22Rv1 (cell line): ENCODE data around the gene LENG9.

Experiments used
- H3K27ac ChIP-seq: fragments of 450-650 bp; 2 replicates; pipeline ENCODE4 v1.5.1; 2017
- ZFX ChIP-seq: fragments of 450-650 bp; IDR thresholded peaks from 2 replicates; pipeline ENCODE4 v1.6.1; 2017; ENCODE audit warnings: antibody characterized with exemption, borderline replicate concordance
- TF ChIP-seq, protein P1 (sequence below): fragments of 450-650 bp; IDR thresholded peaks from 2 replicates; pipeline ENCODE4 v1.5.1; 2017; ENCODE audit warnings: mild to moderate bottlenecking

The LENG9 gene

GRCh38 chr19:54459282-54460229 lies 4.0 kb downstream of the LENG9 start:
- TF ChIP-seq, protein P1, sequence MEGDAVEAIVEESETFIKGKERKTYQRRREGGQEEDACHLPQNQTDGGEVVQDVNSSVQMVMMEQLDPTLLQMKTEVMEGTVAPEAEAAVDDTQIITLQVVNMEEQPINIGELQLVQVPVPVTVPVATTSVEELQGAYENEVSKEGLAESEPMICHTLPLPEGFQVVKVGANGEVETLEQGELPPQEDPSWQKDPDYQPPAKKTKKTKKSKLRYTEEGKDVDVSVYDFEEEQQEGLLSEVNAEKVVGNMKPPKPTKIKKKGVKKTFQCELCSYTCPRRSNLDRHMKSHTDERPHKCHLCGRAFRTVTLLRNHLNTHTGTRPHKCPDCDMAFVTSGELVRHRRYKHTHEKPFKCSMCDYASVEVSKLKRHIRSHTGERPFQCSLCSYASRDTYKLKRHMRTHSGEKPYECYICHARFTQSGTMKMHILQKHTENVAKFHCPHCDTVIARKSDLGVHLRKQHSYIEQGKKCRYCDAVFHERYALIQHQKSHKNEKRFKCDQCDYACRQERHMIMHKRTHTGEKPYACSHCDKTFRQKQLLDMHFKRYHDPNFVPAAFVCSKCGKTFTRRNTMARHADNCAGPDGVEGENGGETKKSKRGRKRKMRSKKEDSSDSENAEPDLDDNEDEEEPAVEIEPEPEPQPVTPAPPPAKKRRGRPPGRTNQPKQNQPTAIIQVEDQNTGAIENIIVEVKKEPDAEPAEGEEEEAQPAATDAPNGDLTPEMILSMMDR: no peak
- TF ChIP-seq ZFX: no peak
- no peak overlapping the region for H3K27ac ChIP-seq

DNA sequence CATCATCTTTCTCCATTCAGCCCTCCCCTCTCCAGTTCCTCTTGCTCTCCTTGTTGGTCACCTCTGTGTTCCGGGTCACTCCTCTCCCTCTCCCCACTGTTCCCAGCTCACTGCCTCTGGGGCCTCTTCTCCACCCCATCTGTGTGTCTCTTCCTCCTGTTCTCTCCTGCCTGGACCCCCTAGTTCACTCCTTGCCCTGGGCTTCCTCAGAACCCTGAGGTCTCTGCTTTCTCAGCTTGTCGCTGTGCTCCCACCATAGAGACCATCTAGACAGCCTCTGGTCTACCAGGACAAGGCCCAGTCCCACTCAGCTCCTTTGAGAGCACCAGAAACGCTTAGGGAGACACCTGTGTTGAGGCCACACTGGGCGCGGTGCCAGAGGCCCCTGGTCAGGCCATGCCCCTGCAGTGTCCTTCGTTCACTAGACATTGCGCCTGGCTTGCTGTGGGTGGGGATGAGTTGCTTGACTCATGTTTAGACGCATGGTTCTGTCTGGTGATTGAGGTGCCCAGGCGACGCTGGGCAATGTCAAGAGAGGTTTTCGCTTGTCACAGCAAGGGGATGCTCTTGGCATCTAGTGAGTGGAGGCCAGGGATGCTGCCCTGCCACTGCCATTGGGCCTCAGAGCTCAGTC lies 4.8 kb downstream of the LENG9 start:
- H3K27ac ChIP-seq: no peak overlapping the region
- TF ChIP-seq, protein P1: no peak
- TF ChIP-seq ZFX: no peak

- TF ChIP-seq, protein P1: no peak
- TF ChIP-seq ZFX: no peak
- no peak overlapping the region for H3K27ac ChIP-seq
Observed at GRCh38 chr19:54457773-54458647, 5.6 kb downstream of the LENG9 start.

- H3K27ac ChIP-seq: no peak overlapping the region
- TF ChIP-seq, protein P1: no peak
- TF ChIP-seq ZFX: no peak
Observed at GRCh38 chr19:54456423-54457373, 6.9 kb downstream of the LENG9 start.

DNA sequence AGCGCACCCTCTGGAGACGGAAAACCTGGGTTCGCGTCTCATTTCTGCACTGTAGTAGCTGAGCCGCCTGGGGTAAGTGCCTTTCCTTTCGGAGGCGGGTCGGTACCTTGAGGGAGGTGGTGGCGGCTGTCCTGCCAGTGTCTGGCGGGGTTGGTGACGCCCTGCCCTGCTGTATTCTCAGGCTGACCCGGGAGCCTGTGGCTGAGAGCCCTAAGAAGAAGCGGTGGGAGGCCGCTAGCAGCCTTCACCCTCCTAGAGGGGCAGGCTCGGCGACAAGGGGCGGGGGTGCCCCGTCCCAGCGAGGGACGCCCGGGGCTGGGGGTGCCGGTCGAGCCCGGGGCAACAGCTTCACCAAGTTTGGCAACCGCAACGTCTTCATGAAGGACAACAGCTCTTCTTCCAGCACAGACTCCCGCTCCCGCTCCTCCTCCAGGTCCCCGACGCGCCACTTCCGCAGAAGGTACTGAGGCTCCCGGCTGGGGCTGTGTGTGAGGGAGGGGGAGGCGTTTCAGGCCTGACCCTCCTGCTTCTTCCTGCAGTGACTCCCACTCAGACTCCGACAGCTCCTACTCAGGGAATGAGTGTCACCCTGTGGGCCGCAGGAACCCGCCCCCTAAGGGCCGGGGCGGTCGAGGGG lies 7.7 kb downstream of the LENG9 start:
- TF ChIP-seq ZFX: no peak
- TF ChIP-seq, protein P1: no peak
- H3K27ac ChIP-seq: no peak overlapping the region
